HUES48 (cell line): ENCODE results near the gene NEU1.

Experiments used
- H3K27ac ChIP-seq: one replicate; pipeline ENCODE4 v1.7.0; 2013; ENCODE audit warnings: low read depth, low read length, inconsistent platforms
- H3K27me3 ChIP-seq: 2 replicates; pipeline ENCODE4 v1.6.1; 2013; ENCODE audit warnings: mild to moderate bottlenecking, low read length; ENCODE audit not compliant: control insufficient read depth, insufficient read depth
- H3K36me3 ChIP-seq: 2 replicates; pipeline ENCODE4 v1.6.1; 2013; ENCODE audit warnings: low read length; ENCODE audit not compliant: control insufficient read depth, insufficient read depth
- H3K4me1 ChIP-seq: 2 replicates; pipeline ENCODE4 v1.6.1; 2013; ENCODE audit warnings: mild to moderate bottlenecking, low read length; ENCODE audit not compliant: control insufficient read depth, insufficient read depth
- H3K4me3 ChIP-seq: 2 replicates; pipeline ENCODE4 v1.5.1; 2013; ENCODE audit warnings: mild to moderate bottlenecking, low read depth, low read length
- H3K9ac ChIP-seq: 2 replicates; pipeline ENCODE4 v1.6.1; 2013; ENCODE audit warnings: mild to moderate bottlenecking, low read depth, low read length, moderate library complexity
- H3K9me3 ChIP-seq: 2 replicates; pipeline ENCODE4 v1.6.1; 2013; ENCODE audit warnings: low read length; ENCODE audit not compliant: control insufficient read depth, insufficient read depth

The NEU1 gene

DNA sequence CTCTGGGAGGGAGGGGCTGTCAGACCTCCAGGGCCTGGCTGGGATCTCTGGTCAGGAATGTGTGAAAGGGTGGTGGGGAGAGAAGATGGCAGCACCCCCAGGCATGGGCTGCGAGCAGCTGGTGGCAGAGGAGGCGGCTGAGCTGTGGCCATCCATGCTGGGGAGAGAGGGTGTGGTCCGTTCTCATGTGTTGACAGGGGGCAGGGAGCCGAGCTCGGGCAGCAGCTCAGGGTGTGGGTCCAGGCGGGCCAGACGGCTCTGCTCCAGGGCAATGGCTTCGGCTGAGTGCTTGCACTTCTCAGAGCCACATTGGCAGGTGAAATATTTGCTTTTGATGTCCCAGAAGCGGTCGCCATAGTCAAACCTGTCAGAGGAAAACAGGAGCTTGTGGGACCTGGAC lies 17.3 kb upstream of the NEU1 start:
- Histone ChIP-seq H3K9ac (no peak overlapping the region), H3K4me3 (no peak overlapping the region), H3K27ac (no peak overlapping the region), H3K36me3 (peaks cover 52% of the 10 kb centered on the region), H3K27me3 (no peaks in the 10 kb centered on the region), H3K4me1 (no peaks in the 10 kb centered on the region; the same call in 1 of the 2 replicates), H3K9me3 (no peaks in the 10 kb centered on the region)

DNA sequence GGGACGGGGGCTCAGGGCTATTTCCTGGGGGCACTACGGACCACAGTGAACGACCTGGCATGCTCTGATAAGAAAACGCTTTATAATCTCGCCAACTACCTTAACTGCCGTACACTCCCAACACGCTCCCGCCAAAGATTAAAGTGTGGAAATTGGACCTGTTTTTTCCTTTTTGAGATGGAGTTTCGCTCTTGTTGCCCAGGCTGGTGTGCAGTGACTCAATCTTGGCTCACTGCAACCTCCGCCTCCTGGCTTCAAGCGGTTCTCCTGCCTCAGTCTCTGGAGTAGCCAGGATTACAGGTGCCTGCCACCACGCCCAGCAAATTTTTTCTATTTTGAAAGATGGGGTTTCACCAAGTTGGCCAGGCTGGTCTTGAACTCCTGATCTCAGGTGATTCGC lies 16.5 kb upstream of the NEU1 start:
- peaks cover 45% of the 10 kb centered on the region for H3K36me3 ChIP-seq
- no peaks in the 10 kb centered on the region for H3K27me3 ChIP-seq
- H3K9me3 ChIP-seq: no peaks in the 10 kb centered on the region
- H3K4me1 ChIP-seq: no peaks in the 10 kb centered on the region; the same call in 1 of the 2 replicates
- H3K9ac ChIP-seq: no peak overlapping the region
- H3K4me3 ChIP-seq: no peak overlapping the region
- H3K27ac ChIP-seq: no peak overlapping the region

DNA sequence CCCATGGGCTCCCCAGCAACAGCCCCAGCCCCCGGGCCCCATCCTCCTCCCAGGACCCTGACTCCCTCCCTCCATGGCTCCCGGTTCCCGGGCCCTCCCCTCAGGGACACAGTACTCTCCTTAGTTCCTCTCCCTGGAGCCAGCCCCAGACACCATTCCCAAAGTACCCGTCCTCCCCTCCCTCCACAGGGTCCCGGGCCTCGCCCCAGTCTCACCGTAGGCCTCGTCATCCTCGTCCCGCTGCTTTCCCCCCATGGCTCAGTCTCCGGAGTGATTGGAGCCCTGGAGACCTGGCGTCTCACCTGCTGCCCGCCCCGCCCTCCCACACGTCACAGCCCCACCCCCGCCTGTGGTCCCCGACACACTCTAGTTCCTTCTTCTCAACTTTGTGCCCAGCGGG lies 16.1 kb upstream of the NEU1 start, which contains the start of gene SLC44A4:
SLC44A4 (minus strand) TSS at position 272 of the 400 bp plus-strand sequence; CDS start at position 255, 17 bp downstream.
- Histone ChIP-seq H3K4me3 (peak within 1 kb of the TSS; percentile 40; the same call in 1 of the 2 replicates), H3K27me3 (no peaks in the 10 kb centered on the region), H3K27ac (no peak within 1 kb of the TSS), H3K9ac (no peak within 1 kb of the TSS), H3K4me1 (no peaks in the 10 kb centered on the region; the same call in 1 of the 2 replicates), H3K36me3 (peaks cover 41% of the 10 kb centered on the region), H3K9me3 (no peaks in the 10 kb centered on the region)

DNA sequence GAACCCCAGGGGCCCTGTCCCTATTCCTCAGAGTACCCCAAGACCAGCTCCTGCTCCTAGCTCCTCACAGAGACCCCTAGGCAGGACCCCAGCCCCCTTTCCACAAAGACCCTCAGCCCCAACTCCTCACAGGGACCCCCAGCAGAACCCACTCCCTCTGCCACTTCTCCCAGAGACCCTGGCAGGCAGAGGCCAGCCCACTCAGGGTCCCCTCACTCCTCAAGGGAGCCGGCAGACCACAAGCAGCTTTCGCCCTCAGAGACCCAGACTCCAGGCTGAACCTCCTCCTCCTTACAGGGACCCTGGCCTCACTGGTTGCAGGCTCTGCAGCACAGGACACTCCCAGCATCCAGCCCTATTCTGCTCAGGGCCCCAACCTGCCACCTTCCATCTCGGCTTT lies 15.6 kb upstream of the NEU1 start:
- H3K4me1 ChIP-seq: no peaks in the 10 kb centered on the region; the same call in 1 of the 2 replicates
- no peaks in the 10 kb centered on the region for H3K9me3 ChIP-seq
- no peaks in the 10 kb centered on the region for H3K27me3 ChIP-seq
- no peak overlapping the region; the same call in 1 of the 2 replicates for H3K4me3 ChIP-seq
- H3K27ac ChIP-seq: no peak overlapping the region
- no peak overlapping the region for H3K9ac ChIP-seq
- peaks cover 36% of the 10 kb centered on the region for H3K36me3 ChIP-seq

DNA sequence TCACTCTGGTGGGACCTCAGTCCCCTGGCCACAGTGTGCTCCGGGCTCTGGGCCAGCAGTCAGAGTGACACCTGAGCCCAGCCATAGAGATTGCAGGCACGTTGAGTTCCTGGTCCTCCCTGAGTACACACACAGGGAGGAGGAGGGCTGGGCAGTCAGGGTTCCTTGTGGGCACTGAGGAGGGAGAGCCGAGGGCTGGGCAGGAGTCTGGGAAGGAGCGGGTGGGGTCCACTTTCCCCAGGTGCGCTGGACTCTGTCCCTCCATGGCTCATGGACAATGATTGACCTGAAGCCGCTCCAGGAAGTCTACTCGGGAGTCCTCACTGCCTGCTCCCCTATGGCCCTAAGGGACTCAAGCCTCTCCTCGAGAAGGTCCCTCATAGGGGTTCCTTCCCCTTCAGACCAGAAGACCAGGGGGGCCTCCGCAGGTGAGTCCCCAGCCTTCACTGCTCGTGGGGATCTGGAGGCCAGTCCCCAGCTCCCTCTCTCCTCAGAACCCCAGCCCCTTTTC lies 15.1 kb upstream of the NEU1 start:
- Histone ChIP-seq H3K9ac (no peak overlapping the region), H3K9me3 (no peaks in the 10 kb centered on the region), H3K4me3 (no peak overlapping the region), H3K27ac (no peak overlapping the region), H3K4me1 (no peaks in the 10 kb centered on the region; the same call in 1 of the 2 replicates), H3K27me3 (no peaks in the 10 kb centered on the region), H3K36me3 (peaks cover 31% of the 10 kb centered on the region)

DNA sequence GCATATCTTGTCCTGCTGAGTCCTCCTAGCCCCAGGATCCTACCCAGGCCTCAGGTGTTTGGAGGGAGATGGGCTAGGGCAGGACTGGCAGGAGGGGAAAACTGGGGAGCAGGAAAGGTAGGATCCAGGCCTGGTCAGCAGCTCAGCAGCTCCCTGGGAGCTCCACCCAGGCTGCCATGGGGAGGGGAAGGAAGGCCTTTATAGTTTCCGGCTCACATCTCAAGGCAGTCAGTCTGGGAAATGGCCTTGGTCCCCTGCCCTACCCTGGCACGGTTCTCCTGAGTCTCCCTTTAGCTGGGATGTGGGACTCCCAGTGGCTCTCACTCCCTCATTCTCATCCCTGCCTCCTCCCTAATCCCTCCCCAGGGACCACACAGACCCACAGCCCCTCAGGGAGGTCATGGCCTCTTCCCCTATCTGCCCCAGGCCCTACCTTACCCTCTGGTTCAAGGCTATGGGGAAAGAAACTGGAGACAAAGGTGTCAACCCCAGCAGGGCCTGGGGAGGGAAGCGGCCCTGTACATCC lies 14.6 kb upstream of the NEU1 start:
- H3K4me3 ChIP-seq: no peak overlapping the region
- no peak overlapping the region for H3K27ac ChIP-seq
- H3K27me3 ChIP-seq: no peaks in the 10 kb centered on the region
- no peaks in the 10 kb centered on the region for H3K9me3 ChIP-seq
- no peaks in the 10 kb centered on the region; the same call in 1 of the 2 replicates for H3K4me1 ChIP-seq
- no peak overlapping the region for H3K9ac ChIP-seq
- H3K36me3 ChIP-seq: peaks cover 25% of the 10 kb centered on the region

DNA sequence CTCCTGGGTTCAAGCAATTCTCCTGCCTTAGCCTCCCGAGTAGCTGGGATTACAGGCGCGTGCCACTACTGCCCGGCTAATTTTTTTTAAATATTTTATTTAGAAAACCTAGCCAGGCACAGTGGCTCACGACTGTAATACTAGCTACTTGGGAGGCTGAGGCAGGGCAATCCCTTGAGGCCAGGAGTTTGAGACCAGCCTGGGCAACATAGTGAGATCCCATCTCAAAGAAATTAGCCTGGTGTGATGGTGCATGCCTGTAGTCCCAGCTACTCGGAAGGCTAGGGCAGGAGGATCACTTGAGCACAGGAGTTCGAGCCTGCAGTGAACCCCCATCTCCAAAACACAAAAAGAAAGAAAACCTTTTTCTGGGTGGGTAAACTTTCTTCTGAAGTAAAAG lies 13.7 kb upstream of the NEU1 start:
- no peaks in the 10 kb centered on the region for H3K27me3 ChIP-seq
- no peaks in the 10 kb centered on the region for H3K9me3 ChIP-seq
- H3K4me3 ChIP-seq: no peak overlapping the region
- peaks cover 20% of the 10 kb centered on the region for H3K36me3 ChIP-seq
- peaks cover under 1% of the 10 kb centered on the region; the same call in 1 of the 2 replicates for H3K4me1 ChIP-seq
- H3K9ac ChIP-seq: no peak overlapping the region
- H3K27ac ChIP-seq: no peak overlapping the region

DNA sequence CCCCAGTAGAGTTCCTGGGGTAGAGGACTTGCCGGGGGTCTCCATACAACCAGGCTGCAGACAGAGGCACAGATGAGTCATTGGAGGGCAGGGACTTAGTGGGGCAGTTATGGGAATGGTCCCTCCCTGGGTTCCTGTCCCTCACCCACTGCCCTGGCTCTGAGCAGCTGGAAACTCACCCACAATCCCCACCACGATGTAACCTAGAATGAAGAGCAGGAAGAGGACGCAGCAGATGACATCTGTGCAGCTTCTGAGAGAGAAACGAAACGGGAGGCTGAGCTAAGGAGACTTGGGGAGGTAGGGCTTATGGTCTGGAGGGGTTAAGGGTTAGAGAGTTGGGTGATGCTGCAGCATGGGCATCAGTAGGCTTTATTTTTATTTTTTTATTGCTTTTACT lies 13.3 kb upstream of the NEU1 start:
- Histone ChIP-seq H3K9ac (no peak overlapping the region), H3K27me3 (no peaks in the 10 kb centered on the region), H3K4me1 (peaks cover 6% of the 10 kb centered on the region), H3K36me3 (peaks cover 15% of the 10 kb centered on the region), H3K4me3 (no peak overlapping the region), H3K27ac (no peak overlapping the region), H3K9me3 (no peaks in the 10 kb centered on the region)

DNA sequence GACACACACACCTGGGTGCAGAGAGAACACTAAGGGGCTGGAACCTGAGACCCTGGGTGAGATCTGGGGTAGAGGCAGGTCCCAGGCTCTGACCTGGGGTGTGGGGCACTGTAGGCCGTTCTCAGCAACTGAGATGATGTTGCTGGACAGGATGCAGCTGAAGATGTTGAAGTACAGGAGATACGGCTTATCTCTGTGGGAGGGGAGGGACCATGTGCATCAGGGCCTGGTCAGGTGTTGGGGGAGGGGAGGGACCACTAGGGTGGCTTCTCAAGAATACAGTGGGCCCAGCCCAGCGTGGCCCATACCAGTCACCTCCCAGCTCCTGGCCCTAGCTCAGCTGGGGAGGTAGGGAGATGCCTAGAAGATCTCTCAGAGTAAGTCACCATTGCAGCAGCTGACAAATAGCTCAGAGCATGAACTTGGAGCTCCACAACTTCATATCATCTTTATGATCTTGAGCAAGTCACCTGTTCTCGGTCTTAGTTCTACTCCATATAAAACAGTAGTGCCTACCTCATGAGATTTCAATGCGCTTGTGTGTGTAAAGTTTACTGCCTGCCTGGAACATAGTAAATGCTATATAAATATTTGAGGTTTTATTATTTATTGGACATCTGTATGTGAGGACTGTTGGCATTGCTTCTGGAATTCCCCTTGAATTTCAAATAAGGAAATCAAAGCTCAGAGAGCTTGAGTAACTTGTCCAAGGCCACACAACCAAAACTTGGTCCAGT lies 12.4 kb upstream of the NEU1 start:
- Histone ChIP-seq H3K4me3 (no peak overlapping the region), H3K4me1 (peaks cover 7% of the 10 kb centered on the region), H3K27me3 (no peaks in the 10 kb centered on the region), H3K36me3 (peaks cover 6% of the 10 kb centered on the region), H3K27ac (no peak overlapping the region), H3K9me3 (no peaks in the 10 kb centered on the region), H3K9ac (no peak overlapping the region)

DNA sequence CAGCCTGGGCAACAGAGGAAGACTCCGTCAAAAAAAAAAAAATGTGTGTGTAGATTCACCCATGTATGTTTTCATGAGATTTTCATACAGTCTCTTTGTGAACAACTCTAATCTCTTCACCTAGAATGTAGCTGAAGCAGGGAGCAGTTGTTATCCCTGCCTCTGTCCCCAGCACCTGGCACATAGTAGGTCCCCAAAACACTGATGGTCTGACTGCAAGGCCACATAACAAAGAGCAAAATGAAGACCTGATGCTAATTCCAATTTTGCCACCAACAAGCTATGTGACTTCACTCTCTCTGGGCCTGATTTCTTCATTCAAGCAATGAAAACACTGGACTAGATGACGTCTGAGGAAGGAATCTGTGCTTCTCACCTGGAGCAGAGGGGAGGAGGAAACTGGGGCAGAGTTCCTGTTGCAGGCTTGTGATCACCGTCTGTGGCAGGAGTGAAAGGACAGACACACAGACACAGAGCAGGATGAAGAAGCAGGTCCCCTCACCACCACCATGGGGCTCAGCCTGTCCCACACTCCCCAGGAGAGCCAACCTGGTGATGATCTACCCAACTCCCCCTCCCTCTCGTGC lies 11.6 kb upstream of the NEU1 start:
- Histone ChIP-seq H3K36me3 (no peaks in the 10 kb centered on the region), H3K27ac (no peak overlapping the region), H3K27me3 (no peaks in the 10 kb centered on the region), H3K4me1 (peaks cover 7% of the 10 kb centered on the region), H3K9ac (no peak overlapping the region), H3K9me3 (no peaks in the 10 kb centered on the region), H3K4me3 (no peak overlapping the region)
